GM13976 (cell line): ENCODE data around the gene RSAD1.

Experiments used
- DNase-seq: peaks from one replicate; pipeline ENCODE4 v3.0.0; 2012; ENCODE audit warnings: low spot score
- CTCF ChIP-seq: IDR thresholded peaks from 2 replicates; pipeline ENCODE4 v1.5.1; 2012; ENCODE audit warnings: borderline replicate concordance, mild to moderate bottlenecking; ENCODE audit not compliant: insufficient read depth; ENCODE audit errors: extremely low read depth, missing control alignments, control extremely low read depth
- in situ Hi-C: fragments of 300-500 bp; cut with MboI; formaldehyde crosslinking; loops from one replicate; pipeline ENCODE4 v1.12.0; 2022; ENCODE audit warnings: low sequenced_read_pairs, mixed read lengths, inconsistent platforms; ENCODE audit not compliant: unreplicated experiment

RSAD1 gene

GRCh38 chr17:50458270-50458669, 20.4 kb upstream of the RSAD1 start:
- no peak for DNase-seq
- in situ Hi-C loops, result no loop called here
- TF ChIP-seq CTCF, result no peak

- DNase-seq, result no peak
- TF ChIP-seq CTCF, result no peak
- in situ Hi-C loops, result no loop called here
Observed at GRCh38 chr17:50458701-50459676, 19.7 kb upstream of the RSAD1 start.

GRCh38 chr17:50459756-50460155, 18.9 kb upstream of the RSAD1 start:
- in situ Hi-C loops, result no loop called here
- peak; percentile 7 for DNase-seq

GRCh38 chr17:50460831-50461526, 17.7 kb upstream of the RSAD1 start:
- DNase-seq, result no peak
- in situ Hi-C loops, result no loop called here
- no peak for TF ChIP-seq CTCF

More at GRCh38 chr17:50459756-50460155, 18.9 kb upstream of the RSAD1 start:
- no peak for TF ChIP-seq CTCF

- no peak for TF ChIP-seq CTCF
- in situ Hi-C loops, result no loop called here
- no peak for DNase-seq
Observed at GRCh38 chr17:50461550-50462132, 17.0 kb upstream of the RSAD1 start.

- no peak for TF ChIP-seq CTCF
- DNase-seq, result no peak
- in situ Hi-C loops, result no loop called here
Observed at GRCh38 chr17:50462446-50462845, 16.2 kb upstream of the RSAD1 start.
